HEK293T (cell line): Measurements from ENCODE around the gene SCRN1.

Experiments
- BHLHE40 ChIP-seq: fragments of 450-650 bp; IDR thresholded peaks from 2 replicates; pipeline ENCODE4 v1.6.1; 2016; ENCODE audit warnings: mild to moderate bottlenecking, moderate library complexity, borderline replicate concordance
- FOXA1 ChIP-seq: fragments of 450-650 bp; IDR thresholded peaks from 2 replicates; pipeline ENCODE4 v1.6.1; 2016; ENCODE audit warnings: mild to moderate bottlenecking
- FOXM1 ChIP-seq: fragments of 450-650 bp; IDR thresholded peaks from 2 replicates; pipeline ENCODE4 v1.6.1; 2017; ENCODE audit warnings: mild to moderate bottlenecking, borderline replicate concordance
- HDGF ChIP-seq: fragments of 450-650 bp; IDR thresholded peaks from 2 replicates; pipeline ENCODE4 v1.6.1; 2017; ENCODE audit warnings: antibody characterized with exemption, borderline replicate concordance
- L3MBTL2 ChIP-seq: fragments of 450-650 bp; conservative IDR thresholded peaks from 2 replicates; pipeline ENCODE4 v1.6.1; 2016; ENCODE audit warnings: mild to moderate bottlenecking
- LEF1 ChIP-seq: fragments of 450-650 bp; IDR thresholded peaks from 2 replicates; pipeline ENCODE4 v1.6.1; 2017; ENCODE audit warnings: mild to moderate bottlenecking, borderline replicate concordance
- NFRKB ChIP-seq: fragments of 450-650 bp; IDR thresholded peaks from 2 replicates; pipeline ENCODE4 v1.6.1; 2016; ENCODE audit warnings: mild to moderate bottlenecking, moderate library complexity
- PKNOX1 ChIP-seq: fragments of 450-650 bp; IDR thresholded peaks from 2 replicates; pipeline ENCODE4 v1.6.1; 2016
- SP1 ChIP-seq: fragments of 450-650 bp; IDR thresholded peaks from 2 replicates; pipeline ENCODE4 v1.6.1; 2017

GRCh38 chr7:29970158-29970557, 19.4 kb downstream of the SCRN1 start:
- TF ChIP-seq HDGF, result no peak
- no peak for TF ChIP-seq FOXM1
- no peak for TF ChIP-seq LEF1
- TF ChIP-seq L3MBTL2, result no peak
- no peak for TF ChIP-seq PKNOX1
- TF ChIP-seq SP1, result no peak
- TF ChIP-seq FOXA1, result no peak
- TF ChIP-seq NFRKB, result no peak
- TF ChIP-seq BHLHE40, result no peak
